Measurements from ENCODE around the gene GATAD2B.

GATAD2B gene

DNA sequence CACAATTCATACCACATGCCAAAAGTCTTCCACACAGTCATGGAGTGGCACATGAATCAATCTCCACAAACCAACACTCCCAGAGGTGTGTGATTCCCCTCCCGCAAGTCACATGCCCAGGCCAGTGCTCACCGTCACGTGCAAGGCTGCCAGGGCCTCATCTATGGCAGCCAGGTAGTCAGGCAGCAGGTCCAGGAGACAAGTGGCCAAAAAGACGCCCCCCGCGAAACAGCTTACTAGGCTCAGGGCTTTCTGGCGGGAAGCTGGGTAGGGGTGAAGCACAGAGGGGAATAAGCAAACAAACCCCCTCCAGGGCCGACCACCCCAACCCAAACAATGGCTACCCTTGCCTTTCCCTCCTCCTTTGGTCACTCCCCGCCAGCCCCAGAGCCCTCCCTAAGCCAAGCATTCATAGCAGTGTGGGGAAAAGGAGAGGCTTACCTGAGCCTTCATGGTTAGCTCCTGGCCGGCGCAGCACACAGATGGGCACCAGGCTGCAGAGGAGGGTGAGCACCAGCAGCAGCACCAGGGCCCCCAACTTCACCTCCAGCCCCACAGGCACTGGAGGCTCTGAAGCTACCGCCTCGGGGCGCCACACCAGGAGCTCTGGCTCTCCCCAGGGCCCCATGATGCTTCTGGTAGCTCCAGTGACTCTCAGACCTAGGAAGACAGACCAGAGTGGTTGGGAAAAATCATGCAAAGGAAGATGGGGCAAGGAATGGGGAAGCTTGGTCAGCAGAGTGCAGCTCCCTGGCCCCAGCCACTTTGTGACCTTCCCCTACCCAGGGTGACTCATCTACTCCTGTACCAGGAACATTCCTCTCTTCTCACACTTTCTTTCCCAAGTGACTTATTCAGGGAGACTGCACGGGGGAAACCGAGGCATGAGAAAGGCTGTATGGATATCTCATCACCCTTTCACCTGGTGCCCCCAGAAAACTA, 39.6 kb upstream of the GATAD2B start:
- Histone ChIP-seq H3K27ac (peak overlapping the region; percentile 25; the same call in 1 of the 2 replicates), H3K79me2 (ENCODE audit: insufficient read depth, low read depth) (peaks cover 41% of the 10 kb centered on the region), H3K36me3 (ENCODE audit: insufficient read depth) (no peaks in the 10 kb centered on the region), H2AFZ (ENCODE audit: low read depth) (peak overlapping the region; percentile 72), H3K4me3 (IDR thresholded peaks at IDR 0.05; ENCODE audit: insufficient read depth, low read depth, low read length) (peak overlapping the region; percentile 98), H3K27me3 (ENCODE audit: insufficient read depth, low read depth) (no peaks in the 10 kb centered on the region), H3K4me1 (ENCODE audit: low read depth, poor library complexity, severe bottlenecking) (peaks cover 55% of the 10 kb centered on the region), H3K9ac (peak overlapping the region; percentile 48; the same call in 1 of the 2 replicates), H3K4me2 (peak overlapping the region; percentile 99), H4K20me1 (ENCODE audit: insufficient read depth) (no peaks in the 10 kb centered on the region)
- TF ChIP-seq, protein P1, sequence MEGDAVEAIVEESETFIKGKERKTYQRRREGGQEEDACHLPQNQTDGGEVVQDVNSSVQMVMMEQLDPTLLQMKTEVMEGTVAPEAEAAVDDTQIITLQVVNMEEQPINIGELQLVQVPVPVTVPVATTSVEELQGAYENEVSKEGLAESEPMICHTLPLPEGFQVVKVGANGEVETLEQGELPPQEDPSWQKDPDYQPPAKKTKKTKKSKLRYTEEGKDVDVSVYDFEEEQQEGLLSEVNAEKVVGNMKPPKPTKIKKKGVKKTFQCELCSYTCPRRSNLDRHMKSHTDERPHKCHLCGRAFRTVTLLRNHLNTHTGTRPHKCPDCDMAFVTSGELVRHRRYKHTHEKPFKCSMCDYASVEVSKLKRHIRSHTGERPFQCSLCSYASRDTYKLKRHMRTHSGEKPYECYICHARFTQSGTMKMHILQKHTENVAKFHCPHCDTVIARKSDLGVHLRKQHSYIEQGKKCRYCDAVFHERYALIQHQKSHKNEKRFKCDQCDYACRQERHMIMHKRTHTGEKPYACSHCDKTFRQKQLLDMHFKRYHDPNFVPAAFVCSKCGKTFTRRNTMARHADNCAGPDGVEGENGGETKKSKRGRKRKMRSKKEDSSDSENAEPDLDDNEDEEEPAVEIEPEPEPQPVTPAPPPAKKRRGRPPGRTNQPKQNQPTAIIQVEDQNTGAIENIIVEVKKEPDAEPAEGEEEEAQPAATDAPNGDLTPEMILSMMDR (conservative IDR thresholded peaks at IDR 0.05; ENCODE audit: low read depth, low read length): no peak

DNA sequence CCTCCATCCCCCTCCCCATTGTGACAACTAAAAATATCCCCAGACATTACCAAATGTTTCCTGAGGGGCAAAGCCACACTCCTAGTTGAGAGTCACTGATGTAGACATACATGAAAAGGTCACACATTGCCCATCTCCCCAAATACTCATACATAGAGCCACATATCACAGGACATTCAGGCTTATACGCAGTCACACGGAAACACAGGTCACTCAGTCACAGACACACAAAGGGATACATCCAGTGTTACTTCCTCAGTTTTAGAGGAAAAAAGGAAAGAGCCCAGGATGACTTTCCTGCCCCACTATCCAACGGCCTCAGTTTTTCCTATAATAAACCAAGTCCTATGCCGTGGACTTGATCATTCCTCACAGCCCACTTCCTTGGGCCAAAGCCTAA, 38.6 kb upstream of the GATAD2B start:
- no peaks in the 10 kb centered on the region for H3K36me3 ChIP-seq (ENCODE audit: insufficient read depth)
- H2AFZ ChIP-seq (ENCODE audit: low read depth): no peak overlapping the region
- H3K27me3 ChIP-seq (ENCODE audit: insufficient read depth, low read depth): no peaks in the 10 kb centered on the region
- H3K9ac ChIP-seq: no peak overlapping the region
- TF ChIP-seq, protein P1 (conservative IDR thresholded peaks at IDR 0.05; ENCODE audit: low read depth, low read length): no peak
- H3K27ac ChIP-seq: no peak overlapping the region
- H4K20me1 ChIP-seq (ENCODE audit: insufficient read depth): 0 out of 2 replicates have a peak, but pooled peaks cover 6% of the 10 kb centered on the region
- H3K4me2 ChIP-seq: peak overlapping the region; percentile 99; the same call in 1 of the 2 replicates
- H3K4me1 ChIP-seq (ENCODE audit: low read depth, poor library complexity, severe bottlenecking): peaks cover 61% of the 10 kb centered on the region
- peaks cover 45% of the 10 kb centered on the region for H3K79me2 ChIP-seq (ENCODE audit: insufficient read depth, low read depth)
- H3K4me3 ChIP-seq (IDR thresholded peaks at IDR 0.05; ENCODE audit: insufficient read depth, low read depth, low read length): no peak overlapping the region

DNA sequence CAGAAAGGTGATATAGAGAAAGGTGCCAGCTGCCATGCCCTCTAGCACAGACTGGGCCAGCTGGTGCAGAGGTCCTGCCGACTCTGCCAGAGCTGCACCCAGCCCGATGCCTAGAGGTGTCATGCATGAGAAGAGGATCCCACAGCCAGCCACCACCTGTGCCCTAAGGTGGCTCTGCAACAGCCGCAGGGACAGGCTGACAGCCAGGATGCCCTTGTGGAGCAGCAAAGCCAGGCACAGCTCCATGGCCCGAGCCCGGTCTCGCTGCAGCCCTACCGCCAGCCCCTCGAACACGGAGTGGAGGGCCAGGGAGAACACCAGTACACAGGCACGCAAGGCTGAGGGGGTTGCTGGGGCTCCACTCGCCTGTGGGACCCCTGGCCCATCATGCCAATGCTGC, 37.4 kb upstream of the GATAD2B start:
- H3K27ac ChIP-seq: no peak overlapping the region
- H3K4me1 ChIP-seq (ENCODE audit: low read depth, poor library complexity, severe bottlenecking): peaks cover 55% of the 10 kb centered on the region
- peaks cover 44% of the 10 kb centered on the region for H3K79me2 ChIP-seq (ENCODE audit: insufficient read depth, low read depth)
- no peak overlapping the region for H3K4me3 ChIP-seq (IDR thresholded peaks at IDR 0.05; ENCODE audit: insufficient read depth, low read depth, low read length)
- H3K9ac ChIP-seq: no peak overlapping the region
- no peak overlapping the region for H3K4me2 ChIP-seq
- no peaks in the 10 kb centered on the region for H3K27me3 ChIP-seq (ENCODE audit: insufficient read depth, low read depth)
- H4K20me1 ChIP-seq (ENCODE audit: insufficient read depth): 0 out of 2 replicates have a peak, but pooled peaks cover 7% of the 10 kb centered on the region
- no peak overlapping the region for H2AFZ ChIP-seq (ENCODE audit: low read depth)
- no peaks in the 10 kb centered on the region for H3K36me3 ChIP-seq (ENCODE audit: insufficient read depth)
- TF ChIP-seq, protein P1 (conservative IDR thresholded peaks at IDR 0.05; ENCODE audit: low read depth, low read length): no peak

DNA sequence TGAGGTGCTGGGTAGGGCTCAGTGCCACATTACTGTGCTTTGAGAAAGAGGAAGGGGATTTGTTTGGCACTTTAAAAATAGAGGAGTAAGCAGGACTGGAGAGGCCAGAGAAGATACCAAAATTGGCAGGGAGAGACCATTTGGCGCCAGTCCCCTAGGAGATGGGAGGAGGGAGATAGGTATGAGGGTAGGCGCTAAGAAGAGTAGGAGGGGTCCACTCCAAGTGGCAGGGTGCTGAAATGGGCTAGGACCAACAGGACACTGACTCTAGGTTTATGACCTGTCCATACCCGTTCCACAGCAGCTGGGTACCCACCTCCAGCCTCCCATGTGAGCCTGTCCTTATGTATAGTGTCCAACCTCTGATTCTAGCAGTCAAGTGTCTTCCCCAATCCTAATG, 36.7 kb upstream of the GATAD2B start:
- Histone ChIP-seq H3K9ac (no peak overlapping the region), H3K4me3 (IDR thresholded peaks at IDR 0.05; ENCODE audit: insufficient read depth, low read depth, low read length) (no peak overlapping the region), H3K79me2 (ENCODE audit: insufficient read depth, low read depth) (peaks cover 49% of the 10 kb centered on the region), H3K27me3 (ENCODE audit: insufficient read depth, low read depth) (no peaks in the 10 kb centered on the region), H3K27ac (no peak overlapping the region), H3K36me3 (ENCODE audit: insufficient read depth) (no peaks in the 10 kb centered on the region), H3K4me1 (ENCODE audit: low read depth, poor library complexity, severe bottlenecking) (peaks cover 49% of the 10 kb centered on the region), H2AFZ (ENCODE audit: low read depth) (no peak overlapping the region), H3K4me2 (peak overlapping the region; percentile 70; the same call in 1 of the 2 replicates), H4K20me1 (ENCODE audit: insufficient read depth) (0 out of 2 replicates have a peak, but pooled peaks cover 7% of the 10 kb centered on the region)
- TF ChIP-seq, protein P1 (conservative IDR thresholded peaks at IDR 0.05; ENCODE audit: low read depth, low read length): no peak
